Gastroesophageal sphincter (tissue), 4 donors: Measurements from ENCODE around the gene PAX5. TPM values are rescaled to one million over a fixed set of nuclear protein-coding genes. Genes with fewer than 3 reads are reported as not detected.

ENCODE experiments used
- ATAC-seq: fragments of 150-250 bp; one replicate; pipeline ENCODE4 v1.9.1; 2016; ENCODE audit warnings: mild to moderate bottlenecking, moderate library complexity
- H3K27ac ChIP-seq, 4 donors: fragments of 200-600 bp; sonication (generic) in 3 of 4; 1 replicate in 3 of 4; 2 replicates in 1 of 4; pipeline ENCODE4 v1.5.1; 2016 to 2019
- H3K27me3 ChIP-seq: fragments of 200-600 bp; sonication (generic); one replicate; pipeline ENCODE4 v1.5.1; 2019
- H3K36me3 ChIP-seq, 2 donors: fragments of 200-600 bp; sonication (generic); one replicate each; pipeline ENCODE4 v1.5.1; 2019; ENCODE audit warnings: control low read depth in 1 of 2
- H3K4me1 ChIP-seq, 3 donors: fragments of 200-600 bp; sonication (generic); 1 replicate in 2 of 3; 2 replicates in 1 of 3; pipeline ENCODE4 v1.5.1; 2016 to 2019; ENCODE audit warnings: control low read depth in 2 of 3
- H3K4me3 ChIP-seq, 2 donors: fragments of 200-600 bp; sonication (generic); one replicate each; pipeline ENCODE4 v1.5.1; 2019; ENCODE audit warnings: mild to moderate bottlenecking in 1 of 2, moderate library complexity in 1 of 2
- H3K9me3 ChIP-seq, 3 donors: fragments of 200-600 bp; sonication (generic); one replicate each; pipeline ENCODE4 v1.5.1; 2017 to 2019; ENCODE audit warnings: control low read depth in 2 of 3
- EP300 ChIP-seq: sonication (generic); formaldehyde crosslinking; IDR thresholded peaks from one replicate; pipeline ENCODE4 v1.6.1; 2017; ENCODE audit warnings: antibody characterized with exemption, mild to moderate bottlenecking
- POLR2A ChIP-seq, 2 donors: fragments of 450-650 bp; IDR thresholded peaks; one replicate each; pipeline ENCODE4 v1.6.1; 2017; ENCODE audit warnings: antibody characterized with exemption in 2 of 2, mild to moderate bottlenecking in 2 of 2, moderate library complexity in 1 of 2
- POLR2AphosphoS5 ChIP-seq: sonication (generic); formaldehyde crosslinking; IDR thresholded peaks from one replicate; pipeline ENCODE4 v1.6.1; 2017; ENCODE audit warnings: antibody characterized with exemption
- WGBS, 2 donors: methylation state at CpG; one replicate each; pipeline ENCODE4 v1.1.5; 2018; ENCODE audit warnings: low coverage in 1 of 2; 5-methylcytosine and 5-hydroxymethylcytosine counted together
- total RNA-seq, 4 donors: library from RNA; depleted of rRNA; stranded (reverse); fragments of >200 nt; gene quantifications; one replicate each; pipeline ENCODE4 v1.1.0, GENCODE V29; 2016
- TF ChIP-seq, protein P1 (sequence below), 4 experiments: fragments of 200-600 bp in 2 of 4; fragments of 450-650 bp in 2 of 4; sonication (generic) in 1 of 4; IDR thresholded peaks; one replicate each; pipeline ENCODE4 v1.5.1; 2017 to 2019; ENCODE audit warnings: antibody characterized with exemption in 4 of 4, mild to moderate bottlenecking in 2 of 4, moderate library complexity in 2 of 4

Gene PAX5
- total RNA-seq, 4 donors from 2014 or later: under 0.01 TPM; not detected in 3

DNA sequence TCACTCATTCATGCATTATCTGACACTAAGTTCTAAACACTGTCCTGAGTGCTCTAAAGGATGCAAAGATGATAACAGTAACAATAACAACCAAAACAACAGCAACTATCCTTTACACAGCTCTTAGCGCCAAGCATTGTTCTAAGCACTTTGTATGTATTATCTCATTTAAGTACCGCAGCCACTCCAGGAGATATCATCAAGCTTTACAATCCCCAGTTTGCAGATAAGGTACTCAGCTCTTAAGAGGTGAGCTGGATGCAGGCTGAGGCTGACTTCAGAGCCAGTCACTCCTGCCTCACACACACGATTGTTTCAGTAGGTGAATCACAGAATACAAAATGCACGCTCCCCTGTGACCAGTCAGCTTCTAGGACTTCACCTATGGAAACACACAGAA is 141.8 kb downstream of the PAX5 start:
- Histone ChIP-seq H3K27me3 (peaks cover 27% of the 10 kb centered on the region), H3K9me3 (no peaks in the 10 kb centered on the region), H3K4me3 (no peak overlapping the region), H3K27ac (no peak overlapping the region), H3K4me1 (no peaks in the 10 kb centered on the region), H3K36me3 (no peaks in the 10 kb centered on the region)
- TF ChIP-seq POLR2A (IDR thresholded peaks at IDR 0.05): no peak
- no peak for TF ChIP-seq POLR2AphosphoS5
- no peak for TF ChIP-seq EP300
- TF ChIP-seq, protein P1, sequence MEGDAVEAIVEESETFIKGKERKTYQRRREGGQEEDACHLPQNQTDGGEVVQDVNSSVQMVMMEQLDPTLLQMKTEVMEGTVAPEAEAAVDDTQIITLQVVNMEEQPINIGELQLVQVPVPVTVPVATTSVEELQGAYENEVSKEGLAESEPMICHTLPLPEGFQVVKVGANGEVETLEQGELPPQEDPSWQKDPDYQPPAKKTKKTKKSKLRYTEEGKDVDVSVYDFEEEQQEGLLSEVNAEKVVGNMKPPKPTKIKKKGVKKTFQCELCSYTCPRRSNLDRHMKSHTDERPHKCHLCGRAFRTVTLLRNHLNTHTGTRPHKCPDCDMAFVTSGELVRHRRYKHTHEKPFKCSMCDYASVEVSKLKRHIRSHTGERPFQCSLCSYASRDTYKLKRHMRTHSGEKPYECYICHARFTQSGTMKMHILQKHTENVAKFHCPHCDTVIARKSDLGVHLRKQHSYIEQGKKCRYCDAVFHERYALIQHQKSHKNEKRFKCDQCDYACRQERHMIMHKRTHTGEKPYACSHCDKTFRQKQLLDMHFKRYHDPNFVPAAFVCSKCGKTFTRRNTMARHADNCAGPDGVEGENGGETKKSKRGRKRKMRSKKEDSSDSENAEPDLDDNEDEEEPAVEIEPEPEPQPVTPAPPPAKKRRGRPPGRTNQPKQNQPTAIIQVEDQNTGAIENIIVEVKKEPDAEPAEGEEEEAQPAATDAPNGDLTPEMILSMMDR (IDR thresholded peaks at IDR 0.05): no peak
- 60 to 72% methylated on average over 4 of the region's 4 CpGs for WGBS, 2 donors
- no peak for ATAC-seq

DNA sequence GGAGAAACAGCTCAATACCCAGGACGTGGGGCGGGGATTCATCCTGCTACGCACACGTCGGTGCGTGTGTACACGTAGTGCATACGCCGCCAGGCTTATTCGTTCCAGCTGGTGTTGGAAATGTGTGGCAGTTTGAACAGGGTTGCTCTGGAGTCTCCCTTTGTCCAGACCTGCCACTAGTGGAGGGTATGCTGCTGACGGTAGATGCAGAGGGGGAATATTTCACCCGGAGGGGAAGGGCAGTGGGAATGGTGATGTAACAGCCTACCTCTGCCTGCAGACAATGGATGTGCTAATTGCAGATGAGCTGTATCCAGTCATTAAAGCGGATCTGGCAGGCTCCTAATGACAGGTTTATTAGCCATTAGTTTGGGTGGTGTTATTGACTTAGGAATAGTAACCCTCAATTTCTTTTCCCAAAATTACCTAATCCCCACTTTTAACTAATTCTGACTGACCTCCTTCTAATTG is 142.7 kb downstream of the PAX5 start:
- WGBS, 2 donors: 45 to 46% methylated on average over 11 to 12 of the region's 13 CpGs
- Histone ChIP-seq H3K4me1 (no peaks in the 10 kb centered on the region), H3K4me3 (no peak overlapping the region), H3K27me3 (peaks cover 27% of the 10 kb centered on the region), H3K36me3 (no peaks in the 10 kb centered on the region), H3K9me3 (no peaks in the 10 kb centered on the region), H3K27ac (no peak overlapping the region)
- TF ChIP-seq POLR2A (IDR thresholded peaks at IDR 0.05) (no peak), EP300 (no peak), POLR2AphosphoS5 (no peak)
- TF ChIP-seq, protein P1 (IDR thresholded peaks at IDR 0.05): no peak
- no peak for ATAC-seq

DNA sequence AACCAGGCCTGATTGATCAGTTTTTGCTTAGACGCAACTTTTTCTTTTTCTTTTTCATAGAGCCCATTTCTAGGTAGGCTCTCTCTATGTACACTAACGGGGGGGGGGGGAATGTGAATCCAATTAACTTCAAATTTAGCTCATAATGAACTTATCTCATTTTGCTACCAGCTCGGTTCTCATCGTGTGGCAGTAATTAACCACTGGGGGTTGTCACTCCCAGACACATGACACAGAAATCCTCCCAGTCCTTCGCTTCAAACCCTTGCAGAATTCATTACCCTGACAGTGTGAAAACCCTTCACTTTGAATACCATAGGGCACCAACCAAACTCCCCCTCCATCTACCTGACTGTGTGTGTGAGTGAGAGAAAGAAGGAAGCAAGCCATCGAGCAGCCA is 144.2 kb downstream of the PAX5 start:
- Histone ChIP-seq H3K4me3 (no peak overlapping the region), H3K27me3 (peaks cover 33% of the 10 kb centered on the region), H3K9me3 (no peaks in the 10 kb centered on the region), H3K36me3 (no peaks in the 10 kb centered on the region), H3K27ac (no peak overlapping the region), H3K4me1 (no peaks in the 10 kb centered on the region)
- ATAC-seq: no peak
- 44% methylated on average over 6 of the region's 6 CpGs; no CpG with 5 or more reads in 1 of the 2 donors for WGBS, 2 donors
- TF ChIP-seq POLR2A (IDR thresholded peaks at IDR 0.05) (no peak), EP300 (no peak), POLR2AphosphoS5 (no peak)
- TF ChIP-seq, protein P1 (IDR thresholded peaks at IDR 0.05): no peak

DNA sequence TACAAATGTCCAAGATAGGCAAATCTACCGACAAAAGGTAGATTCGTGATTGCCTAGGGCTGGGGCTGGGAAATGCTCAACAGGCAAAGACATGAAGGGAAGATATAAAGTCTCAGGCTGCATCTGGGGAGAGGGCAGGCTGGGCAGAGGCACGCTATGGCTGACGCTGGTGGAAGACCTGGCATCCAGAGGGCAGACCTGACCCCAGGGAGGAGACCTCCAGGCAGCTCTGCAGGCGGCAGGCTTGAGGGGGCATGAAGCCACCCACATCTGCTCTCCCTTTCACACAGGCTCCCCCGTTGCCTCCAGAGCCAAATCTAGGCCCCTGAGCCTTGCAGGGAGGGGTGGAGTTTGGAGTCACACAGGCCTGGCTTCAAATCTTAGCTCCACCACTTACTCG is 145.5 kb downstream of the PAX5 start:
- no peak overlapping the region for H3K27ac ChIP-seq
- TF ChIP-seq POLR2AphosphoS5 (no peak), EP300 (no peak), POLR2A (IDR thresholded peaks at IDR 0.05) (no peak)
- TF ChIP-seq, protein P1 (IDR thresholded peaks at IDR 0.05): no peak
- no peak for ATAC-seq
- H3K36me3 ChIP-seq: no peaks in the 10 kb centered on the region
- no peak overlapping the region for H3K4me3 ChIP-seq
- H3K4me1 ChIP-seq: no peaks in the 10 kb centered on the region
- peaks cover 36% of the 10 kb centered on the region for H3K27me3 ChIP-seq
- no peaks in the 10 kb centered on the region for H3K9me3 ChIP-seq
- 73 to 78% methylated on average over 3 to 4 of the region's 7 CpGs for WGBS, 2 donors

DNA sequence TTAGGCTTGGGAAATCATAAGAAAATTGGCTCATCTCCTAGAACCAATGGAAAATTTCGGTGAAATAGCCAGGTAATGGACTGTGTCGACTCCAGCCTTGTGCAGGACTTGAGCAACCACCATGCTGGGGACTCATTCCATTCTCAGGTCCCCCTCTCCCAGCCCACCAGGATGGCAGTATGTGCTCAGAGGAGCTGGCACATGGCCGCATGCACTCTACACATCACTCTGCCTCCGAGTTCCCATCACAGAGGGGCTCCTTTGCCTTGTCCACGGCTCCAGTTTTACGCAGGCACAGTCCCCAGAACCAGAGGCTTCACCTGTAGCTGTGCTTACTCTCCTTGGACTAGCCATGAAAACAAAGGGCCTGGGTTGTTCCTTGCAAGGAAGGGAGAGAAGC is 149.3 kb downstream of the PAX5 start:
- Histone ChIP-seq H3K4me1 (no peaks in the 10 kb centered on the region), H3K27me3 (peaks cover 40% of the 10 kb centered on the region), H3K27ac (no peak overlapping the region), H3K9me3 (no peaks in the 10 kb centered on the region), H3K4me3 (no peak overlapping the region), H3K36me3 (no peaks in the 10 kb centered on the region)
- TF ChIP-seq, protein P1 (IDR thresholded peaks at IDR 0.05): no peak
- no peak for TF ChIP-seq POLR2AphosphoS5
- TF ChIP-seq POLR2A (IDR thresholded peaks at IDR 0.05): no peak
- TF ChIP-seq EP300: no peak
- WGBS, 2 donors: 71 to 79% methylated on average over 4 to 6 of the region's 6 CpGs
- ATAC-seq: no peak
